Endodermal cell (in vitro differentiated cells): ENCODE measurements around the gene KDM4F. TPM values are rescaled to one million over a fixed set of nuclear protein-coding genes. Genes with fewer than 3 reads are reported as not detected.
A peak's percentile ranks its signal among the peaks of the same experiment; 100 is the strongest.

Experiments used
- DNase-seq: peaks from one replicate; pipeline ENCODE4 v3.0.0-alpha.2; 2017
- H3K27ac ChIP-seq: 2 replicates; pipeline ENCODE4 v1.5.1; 2013; ENCODE audit warnings: mild to moderate bottlenecking, low read depth, low read length, moderate library complexity
- H3K27me3 ChIP-seq: 2 replicates; pipeline ENCODE4 v1.6.1; 2013; ENCODE audit warnings: mild to moderate bottlenecking, low read length, moderate library complexity; ENCODE audit not compliant: insufficient read depth, control insufficient read depth, poor library complexity, severe bottlenecking
- H3K36me3 ChIP-seq: 2 replicates; pipeline ENCODE4 v1.7.0; 2013; ENCODE audit warnings: mild to moderate bottlenecking, low read length, moderate library complexity; ENCODE audit not compliant: control insufficient read depth, insufficient read depth
- H3K4me1 ChIP-seq: one replicate; pipeline ENCODE4 v1.7.0; 2013; ENCODE audit warnings: low read length; ENCODE audit not compliant: control insufficient read depth, insufficient read depth
- H3K4me3 ChIP-seq: 2 replicates; pipeline ENCODE4 v1.5.1; 2013; ENCODE audit warnings: mild to moderate bottlenecking, low read length, moderate library complexity
- H3K9ac ChIP-seq: 2 replicates; pipeline ENCODE4 v1.6.1; 2013; ENCODE audit warnings: mild to moderate bottlenecking, low read length, moderate library complexity; ENCODE audit not compliant: poor library complexity, severe bottlenecking; ENCODE audit errors: extremely low read depth
- H3K9me3 ChIP-seq: 2 replicates; pipeline ENCODE4 v1.6.1; 2013; ENCODE audit warnings: mild to moderate bottlenecking, low read length, moderate library complexity; ENCODE audit not compliant: control insufficient read depth
- H3K27ac Mint-ChIP-seq: 2 replicates; pipeline ENCODE4 v1.8.0; 2020; ENCODE audit warnings: mixed read lengths
- H3K27me3 Mint-ChIP-seq: 2 replicates; pipeline ENCODE4 v1.8.0; 2021; ENCODE audit warnings: mild to moderate bottlenecking, mixed read lengths; ENCODE audit not compliant: insufficient read depth
- H3K36me3 Mint-ChIP-seq: 2 replicates; pipeline ENCODE4 v1.8.0; 2020; ENCODE audit warnings: low read depth, mixed read lengths
- H3K4me1 Mint-ChIP-seq: 2 replicates; pipeline ENCODE4 v1.8.0; 2020; ENCODE audit warnings: mixed read lengths
- H3K4me3 Mint-ChIP-seq: 2 replicates; pipeline ENCODE4 v1.8.0; 2020; ENCODE audit warnings: mild to moderate bottlenecking, moderate library complexity, mixed read lengths
- H3K9me3 Mint-ChIP-seq: 2 replicates; pipeline ENCODE4 v1.8.0; 2020; ENCODE audit warnings: mild to moderate bottlenecking, mixed read lengths
- WGBS, 2 experiments: methylation state at CpG; one replicate each; pipeline versions ENCODE4 v1.1.5 to v1.1.7; 2013; ENCODE audit warnings: missing lambda C conversion rate in 2 of 2, mixed read lengths in 1 of 2; ENCODE audit not compliant: insufficient coverage in 1 of 2, insufficient read length in 1 of 2; 5-methylcytosine and 5-hydroxymethylcytosine counted together
- total RNA-seq, 2 donors: library from RNA; stranded (reverse); fragmentation: NEBNext Ultra II Directional in 1 of 2; extraction: Animal tissue kit (Norgen Biotek cat#: 25700) in 1 of 2; gene quantifications; 2 replicates in 1 of 2; 3 replicates in 1 of 2; pipeline ENCODE4 v1.2.1, GENCODE V29; 2021
- TF ChIP-seq, protein P1 (sequence below): fragments of 200-600 bp; sonication (generic); conservative IDR thresholded peaks from 2 replicates; pipeline ENCODE4 v1.5.0; 2021; ENCODE audit warnings: antibody characterized with exemption, mild to moderate bottlenecking

The KDM4F gene
- total RNA-seq, 2 donors from 2014 or later = not detected

DNA sequence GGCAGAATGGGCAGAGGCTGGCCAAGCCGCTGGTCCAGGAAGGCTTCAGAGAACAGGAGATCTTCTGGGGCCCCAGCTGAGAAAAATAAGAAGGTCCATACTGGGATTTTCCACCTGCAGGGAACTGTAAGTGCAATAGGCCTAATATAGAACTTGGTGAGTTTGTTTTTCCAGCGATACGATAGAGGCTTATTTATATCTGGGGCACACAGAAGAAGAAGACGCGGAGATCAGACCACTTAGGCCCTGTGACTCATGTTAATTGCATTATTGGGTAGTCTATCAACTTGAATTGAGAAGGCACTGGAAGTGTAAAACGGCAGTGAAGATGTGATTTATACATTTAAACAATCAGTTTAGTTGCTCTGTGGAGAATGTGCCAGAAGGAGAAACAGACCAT, 9.8 kb downstream of the KDM4F start:
- H3K27ac Mint-ChIP-seq = no peak overlapping the region

DNA sequence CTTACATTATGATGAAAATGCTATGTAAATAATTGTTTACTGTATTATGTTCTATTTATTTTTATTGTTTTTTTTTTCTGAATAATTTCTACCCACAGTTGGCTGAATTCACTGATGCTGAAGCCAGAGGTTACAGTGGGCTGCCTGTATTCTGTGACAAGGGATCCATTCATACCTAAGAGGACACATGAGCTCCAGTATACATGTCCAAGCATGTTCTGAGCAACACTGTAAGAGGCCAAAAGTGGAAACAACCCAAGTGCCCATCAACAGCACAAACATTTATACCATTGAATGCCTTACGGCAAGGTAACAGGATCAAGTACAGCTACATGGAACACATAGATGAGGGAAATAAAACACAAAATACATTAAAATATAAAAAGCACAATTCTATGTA, 16.1 kb downstream of the KDM4F start:
- no peak overlapping the region for H3K4me3 ChIP-seq
- TF ChIP-seq, protein P1, sequence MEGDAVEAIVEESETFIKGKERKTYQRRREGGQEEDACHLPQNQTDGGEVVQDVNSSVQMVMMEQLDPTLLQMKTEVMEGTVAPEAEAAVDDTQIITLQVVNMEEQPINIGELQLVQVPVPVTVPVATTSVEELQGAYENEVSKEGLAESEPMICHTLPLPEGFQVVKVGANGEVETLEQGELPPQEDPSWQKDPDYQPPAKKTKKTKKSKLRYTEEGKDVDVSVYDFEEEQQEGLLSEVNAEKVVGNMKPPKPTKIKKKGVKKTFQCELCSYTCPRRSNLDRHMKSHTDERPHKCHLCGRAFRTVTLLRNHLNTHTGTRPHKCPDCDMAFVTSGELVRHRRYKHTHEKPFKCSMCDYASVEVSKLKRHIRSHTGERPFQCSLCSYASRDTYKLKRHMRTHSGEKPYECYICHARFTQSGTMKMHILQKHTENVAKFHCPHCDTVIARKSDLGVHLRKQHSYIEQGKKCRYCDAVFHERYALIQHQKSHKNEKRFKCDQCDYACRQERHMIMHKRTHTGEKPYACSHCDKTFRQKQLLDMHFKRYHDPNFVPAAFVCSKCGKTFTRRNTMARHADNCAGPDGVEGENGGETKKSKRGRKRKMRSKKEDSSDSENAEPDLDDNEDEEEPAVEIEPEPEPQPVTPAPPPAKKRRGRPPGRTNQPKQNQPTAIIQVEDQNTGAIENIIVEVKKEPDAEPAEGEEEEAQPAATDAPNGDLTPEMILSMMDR = no peak
- no peaks in the 10 kb centered on the region for H3K4me1 ChIP-seq
- no peak overlapping the region for H3K4me3 Mint-ChIP-seq
- H3K9me3 ChIP-seq = no peaks in the 10 kb centered on the region
- H3K27me3 ChIP-seq = peaks cover 29% of the 10 kb centered on the region
- H3K4me1 Mint-ChIP-seq = peaks cover 10% of the 10 kb centered on the region
- H3K36me3 Mint-ChIP-seq = no peaks in the 10 kb centered on the region
- peaks cover 25% of the 10 kb centered on the region for H3K27me3 Mint-ChIP-seq
- no peak overlapping the region for H3K27ac Mint-ChIP-seq
- H3K27ac ChIP-seq = no peak overlapping the region
- no peaks in the 10 kb centered on the region for H3K9me3 Mint-ChIP-seq
- no peak for DNase-seq
- no peak overlapping the region for H3K9ac ChIP-seq
- H3K36me3 ChIP-seq = no peaks in the 10 kb centered on the region
- WGBS, 2 experiments = 100% methylated on average over 1 of the region's 1 CpG; no CpG with 5 or more reads in 1 of the 2 experiments

More for the DNA sequence above, 9.8 kb downstream of the KDM4F start:
- TF ChIP-seq, protein P1 = no peak
- no peak for DNase-seq
- WGBS, 2 experiments = 82 to 85% methylated on average over 5 to 6 of the region's 6 CpGs
- Histone ChIP-seq H3K27me3 (peaks cover 50% of the 10 kb centered on the region), H3K9ac (no peak overlapping the region), H3K27ac (no peak overlapping the region), H3K4me1 (no peaks in the 10 kb centered on the region), H3K36me3 (no peaks in the 10 kb centered on the region), H3K4me3 (no peak overlapping the region), H3K9me3 (no peaks in the 10 kb centered on the region)
- Mint-ChIP-seq H3K9me3 (no peaks in the 10 kb centered on the region), H3K27me3 (peaks cover 38% of the 10 kb centered on the region), H3K4me3 (no peak overlapping the region), H3K4me1 (no peaks in the 10 kb centered on the region), H3K36me3 (no peaks in the 10 kb centered on the region)

DNA sequence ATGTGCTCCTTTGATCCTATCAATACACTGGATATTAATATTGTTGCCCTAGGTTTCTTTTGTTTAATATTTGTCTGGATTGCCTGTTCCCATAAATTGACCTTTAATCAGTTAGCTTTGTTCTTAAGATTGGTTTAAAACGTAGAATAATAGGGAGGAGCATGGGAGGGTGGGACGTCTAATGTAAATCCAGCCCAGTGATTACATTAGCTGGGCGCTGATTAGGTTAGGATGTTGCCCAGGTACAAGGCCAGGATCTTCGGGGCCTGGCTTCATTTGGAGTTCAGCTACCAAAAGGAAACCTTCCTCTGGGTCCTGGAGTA, 17.5 kb downstream of the KDM4F start, which contains the start of gene SRSF8:
Gene SRSF8, plus strand, starts transcription at position 204 of the 323 bp plus-strand sequence. CDS start 308 bp downstream, outside the sequence.
- Mint-ChIP-seq H3K27ac (peak within 1 kb of the TSS; percentile 92), H3K4me1 (peaks cover 10% of the 10 kb centered on the region), H3K9me3 (no peaks in the 10 kb centered on the region), H3K4me3 (peak within 1 kb of the TSS; percentile 90), H3K36me3 (no peaks in the 10 kb centered on the region), H3K27me3 (peaks cover 16% of the 10 kb centered on the region)
- no peaks in the 10 kb centered on the region for H3K9me3 ChIP-seq
- peak within 1 kb of the TSS; percentile 99 for H3K4me3 ChIP-seq
- DNase-seq = no peak
- H3K27me3 ChIP-seq = peaks cover 16% of the 10 kb centered on the region
- peak within 1 kb of the TSS; percentile 81 for H3K9ac ChIP-seq
- WGBS, 2 experiments = 1% methylated on average over 4 of the region's 4 CpGs; no CpG with 5 or more reads in 1 of the 2 experiments
- peak within 1 kb of the TSS; percentile 76 for H3K27ac ChIP-seq
- TF ChIP-seq, protein P1 = no peak
- H3K4me1 ChIP-seq = no peaks in the 10 kb centered on the region
- H3K36me3 ChIP-seq = no peaks in the 10 kb centered on the region
